SK-N-SH (cell line): ENCODE results near the gene EXPH5. TPM values are rescaled to one million over a fixed set of nuclear protein-coding genes. Genes with fewer than 3 reads are reported as not detected.

Source experiments
- CTCF ChIA-PET: fragments of 300-600, 350-600 bp; formaldehyde crosslinking; extraction: SDS; loops from one replicate; lab custom pipeline; 2021; lab: Yijun Ruan, JAX
- POLR2A ChIA-PET: fragments of 350-600 bp; sonication (Branson Sonifier 250); formaldehyde crosslinking; extraction: SDS; loops from one replicate; lab custom pipeline; 2020; ENCODE audit warnings: antibody characterized with exemption, inconsistent platforms; lab: Yijun Ruan, JAX
- DNase-seq: peaks from one replicate; pipeline ENCODE4 v3.0.0; 2012
- H2AFZ ChIP-seq: fragments of 200-600 bp; sonication (generic); 2 replicates; pipeline ENCODE4 v1.8.1; 2016; ENCODE audit warnings: antibody characterized with exemption, mild to moderate bottlenecking, low read depth
- H3F3A ChIP-seq: fragments of 200-600 bp; sonication (generic); replicated peaks from 2 replicates; pipeline ENCODE3; 2016; ENCODE audit warnings: antibody characterized with exemption, mild to moderate bottlenecking; ENCODE audit not compliant: insufficient read depth
- H3K27ac ChIP-seq, 2 experiments: fragments of 200-500 bp in 1 of 2; fragments of 200-600 bp in 1 of 2; sonication (Bioruptor generic) in 1 of 2; sonication (generic), shearing (Covaris generic) in 1 of 2; 2 replicates each; pipeline versions ENCODE4 v1.5.1 to v1.6.1; 2014 to 2016; ENCODE audit warnings: low read depth in 2 of 2, inconsistent platforms in 1 of 2, low read length in 1 of 2, mild to moderate bottlenecking in 1 of 2, mixed read lengths in 1 of 2
- H3K27me3 ChIP-seq: fragments of 200-600 bp; sonication (generic), shearing (Covaris generic); 2 replicates; pipeline ENCODE4 v1.6.1; 2016; ENCODE audit warnings: mixed run types; ENCODE audit not compliant: insufficient read depth
- H3K36me3 ChIP-seq, 2 experiments: fragments of 200-500 bp in 1 of 2; fragments of 200-600 bp in 1 of 2; sonication (Bioruptor generic) in 1 of 2; sonication (generic) in 1 of 2; replicated peaks in 1 of 2; 2 replicates each; pipeline versions ENCODE3 to v1.5.1; 2014 to 2016; ENCODE audit warnings: low read length in 1 of 2, mild to moderate bottlenecking in 1 of 2; ENCODE audit not compliant: insufficient read depth in 2 of 2, control insufficient read depth in 1 of 2
- H3K4me1 ChIP-seq, 2 experiments: fragments of 200-500 bp in 1 of 2; fragments of 200-600 bp in 1 of 2; sonication (Bioruptor generic) in 1 of 2; sonication (generic), shearing (Covaris generic) in 1 of 2; 2 replicates each; pipeline versions ENCODE4 v1.5.1 to v1.6.1; 2014 to 2016; ENCODE audit warnings: low read depth in 1 of 2, low read length in 1 of 2, mixed run types in 1 of 2; ENCODE audit not compliant: insufficient read depth in 2 of 2, control insufficient read depth in 1 of 2
- H3K4me2 ChIP-seq: fragments of 200-600 bp; sonication (generic), shearing (Covaris generic); 2 replicates; pipeline ENCODE4 v1.6.1; 2017; ENCODE audit warnings: mixed run types
- H3K4me3 ChIP-seq, 2 experiments: fragments of 200-500 bp in 1 of 2; fragments of 200-600 bp in 1 of 2; sonication (Bioruptor generic) in 1 of 2; sonication (generic), shearing (Covaris generic) in 1 of 2; 2 replicates each; pipeline versions ENCODE4 v1.5.1 to v1.8.1; 2014 to 2016; ENCODE audit warnings: low read depth in 2 of 2, inconsistent platforms in 1 of 2, low read length in 1 of 2, mild to moderate bottlenecking in 1 of 2, mixed read lengths in 1 of 2, moderate library complexity in 1 of 2
- H3K79me2 ChIP-seq: fragments of 200-600 bp; sonication (generic); 2 replicates; pipeline ENCODE4 v1.8.1; 2017; ENCODE audit warnings: mild to moderate bottlenecking; ENCODE audit not compliant: insufficient read depth
- H3K9ac ChIP-seq: fragments of 200-600 bp; sonication (generic); 2 replicates; pipeline ENCODE4 v1.6.1; 2017; ENCODE audit warnings: mixed run types
- H3K9me2 ChIP-seq: fragments of 200-600 bp; sonication (generic); 2 replicates; pipeline ENCODE4 v1.6.1; 2017; ENCODE audit warnings: mixed run types
- H3K9me3 ChIP-seq: fragments of 200-600 bp; sonication (generic); 2 replicates; pipeline ENCODE4 v1.6.1; 2017; ENCODE audit warnings: mixed run types, mild to moderate bottlenecking, moderate library complexity
- H4K20me1 ChIP-seq: fragments of 200-600 bp; sonication (generic); 2 replicates; pipeline ENCODE4 v1.6.1; 2017; ENCODE audit warnings: mild to moderate bottlenecking, mixed run types; ENCODE audit not compliant: insufficient read depth
- CHD2 ChIP-seq: fragments of 150-350 bp; IDR thresholded peaks from 2 replicates; pipeline ENCODE4 v1.6.1; 2018; ENCODE audit warnings: low read length; ENCODE audit not compliant: partially characterized antibody
- FOXJ3 ChIP-seq: sonication (generic); formaldehyde crosslinking; IDR thresholded peaks from 2 replicates; pipeline ENCODE4 v1.5.1; 2020; ENCODE audit warnings: mild to moderate bottlenecking, missing genetic modification reagents
- GATA2 ChIP-seq: sonication (generic); formaldehyde crosslinking; IDR thresholded peaks from 2 replicates; pipeline ENCODE4 v1.5.0; 2020; ENCODE audit warnings: mild to moderate bottlenecking, missing genetic modification reagents
- IRF3 ChIP-seq: fragments of 150-350 bp; IDR thresholded peaks from 2 replicates; pipeline ENCODE4 v1.6.1; 2016; ENCODE audit warnings: mild to moderate bottlenecking, low read depth, low read length
- RCOR1 ChIP-seq: fragments of 150-350 bp; IDR thresholded peaks from 2 replicates; pipeline ENCODE4 v1.6.1; 2017; ENCODE audit warnings: antibody characterized with exemption, low read length
- REST ChIP-seq: IDR thresholded peaks from 2 replicates; pipeline ENCODE4 v1.6.1; 2012; ENCODE audit warnings: mild to moderate bottlenecking, low read depth, low read length, moderate library complexity
- RXRA ChIP-seq: IDR thresholded peaks from 2 replicates; pipeline ENCODE4 v1.4.0; 2012; ENCODE audit warnings: low read depth, mild to moderate bottlenecking, borderline replicate concordance
- SIN3A ChIP-seq: IDR thresholded peaks from 2 replicates; pipeline ENCODE4 v1.6.1; 2012; ENCODE audit warnings: low read depth, mild to moderate bottlenecking, low read length, moderate library complexity, borderline replicate concordance
- TCF12 ChIP-seq: IDR thresholded peaks from 2 replicates; pipeline ENCODE4 v1.4.0; 2012
- TEAD4 ChIP-seq: IDR thresholded peaks from 2 replicates; pipeline ENCODE4 v1.4.0; 2012; ENCODE audit warnings: mild to moderate bottlenecking, borderline replicate concordance; ENCODE audit not compliant: insufficient read depth
- USF1 ChIP-seq: IDR thresholded peaks from 2 replicates; pipeline ENCODE4 v1.4.0; 2012; ENCODE audit warnings: low read depth, borderline replicate concordance
- USF2 ChIP-seq: fragments of 150-350 bp; IDR thresholded peaks from 2 replicates; pipeline ENCODE4 v1.6.1; 2017; ENCODE audit warnings: antibody characterized with exemption, low read length, low read depth, borderline replicate concordance
- WGBS: methylation state at CpG from one replicate; pipeline ENCODE4 v1.1.6; 2017; ENCODE audit warnings: low lambda C conversion rate; 5-methylcytosine and 5-hydroxymethylcytosine counted together
- polyA plus RNA-seq, 3 experiments: library from polyadenylated mRNA; depleted of rRNA; stranded (reverse); fragments of >200 nt; gene quantifications; 2 replicates each; pipeline ENCODE4 v1.2.3, GENCODE V29; 2012

Gene EXPH5
- polyA plus RNA-seq, 1 of the 3 experiments (the other 2 are of a cell fraction): 0.05 TPM

GRCh38 chr11:108639146-108639545, 45.6 kb upstream of the EXPH5 start:
- DNase-seq: no peak
- no peak overlapping the region for H3K27ac ChIP-seq
- H3K4me1 ChIP-seq: no peaks in the 10 kb centered on the region
- WGBS: 100% methylated on average over 1 of the region's 1 CpG
- no peak overlapping the region for H3K4me2 ChIP-seq
- no peaks in the 10 kb centered on the region for H3K36me3 ChIP-seq
- no peak overlapping the region for H3K4me3 ChIP-seq
- no peak overlapping the region for H2AFZ ChIP-seq
- H3K9me2 ChIP-seq: no peaks in the 10 kb centered on the region
- H3K9me3 ChIP-seq: no peaks in the 10 kb centered on the region
- H4K20me1 ChIP-seq: no peaks in the 10 kb centered on the region
- POLR2A ChIA-PET: no interaction called here
- CTCF ChIA-PET: no interaction called here
- no peaks in the 10 kb centered on the region for H3K27me3 ChIP-seq
- no peak overlapping the region for H3K9ac ChIP-seq
- H3F3A ChIP-seq: no peaks in the 10 kb centered on the region
- TF ChIP-seq GATA2 (CRISPR knock-in tag) (no peak), RCOR1 (no peak), TEAD4 (no peak), IRF3 (no peak), SIN3A (no peak), RXRA (no peak), REST (no peak), USF2 (no peak), CHD2 (no peak), TCF12 (no peak)
- H3K79me2 ChIP-seq: no peaks in the 10 kb centered on the region

- no peak overlapping the region for H3K4me2 ChIP-seq
- H3F3A ChIP-seq: no peaks in the 10 kb centered on the region
- 24% methylated on average over 2 of the region's 2 CpGs for WGBS
- H3K9me3 ChIP-seq: no peaks in the 10 kb centered on the region
- no peak overlapping the region for H3K27ac ChIP-seq
- ChIA-PET CTCF (no interaction called here), POLR2A (no interaction called here)
- DNase-seq: no peak
- no peaks in the 10 kb centered on the region for H4K20me1 ChIP-seq
- no peak for TF ChIP-seq FOXJ3 (CRISPR knock-in tag)
- no peak for TF ChIP-seq USF1
- no peaks in the 10 kb centered on the region; a peak in 1 of 4 replicates for H3K4me1 ChIP-seq
- H3K4me3 ChIP-seq: no peak overlapping the region
- H3K9ac ChIP-seq: no peak overlapping the region
- H2AFZ ChIP-seq: no peak overlapping the region
- H3K27me3 ChIP-seq: no peaks in the 10 kb centered on the region
- H3K36me3 ChIP-seq: no peaks in the 10 kb centered on the region
- no peaks in the 10 kb centered on the region for H3K9me2 ChIP-seq
- H3K79me2 ChIP-seq: no peaks in the 10 kb centered on the region
These were observed 42.7 kb upstream of the EXPH5 start for GRCh38 chr11:108636222-108636621.
